K562 (cell line): Measurements from ENCODE around the gene TENT4B. TPM values are rescaled to one million over a fixed set of nuclear protein-coding genes. Genes with fewer than 3 reads are reported as not detected.

Experiments
- BRCA1 ChIP-seq, 2 experiments: fragments of 450-650 bp in 1 of 2; sonication (generic) in 1 of 2; formaldehyde crosslinking in 1 of 2; IDR thresholded peaks; 2 replicates each; pipeline versions ENCODE4 v1.5.0 to v1.6.1; 2017 to 2020; ENCODE audit warnings: mild to moderate bottlenecking in 1 of 2, missing genetic modification reagents in 1 of 2
- EP300 ChIP-seq: IDR thresholded peaks from 2 replicates; pipeline ENCODE4 v1.6.1; 2012; ENCODE audit warnings: low read length, improper control_type of control experiment
- ETV6 ChIP-seq, 3 experiments: fragments of 150-350 bp in 1 of 3; sonication (generic) in 1 of 3; formaldehyde crosslinking in 1 of 3; IDR thresholded peaks; 2 replicates each; pipeline versions ENCODE4 v1.6.1 to v1.8.0; 2014 to 2022; ENCODE audit warnings: borderline replicate concordance in 2 of 3, low read depth in 2 of 3, antibody characterized with exemption in 1 of 3, low read length in 1 of 3, mild to moderate bottlenecking in 1 of 3, missing genetic modification reagents in 1 of 3
- FOXA1 ChIP-seq: fragments of 450-650 bp; IDR thresholded peaks from 2 replicates; pipeline ENCODE4 v1.6.1; 2016; ENCODE audit warnings: mild to moderate bottlenecking, borderline replicate concordance
- FOXP1 ChIP-seq: sonication (generic); formaldehyde crosslinking; IDR thresholded peaks from 2 replicates; pipeline ENCODE4 v1.8.0; 2022; ENCODE audit warnings: mild to moderate bottlenecking, missing genetic modification reagents
- HDAC3 ChIP-seq: fragments of 450-650 bp; IDR thresholded peaks from 2 replicates; pipeline ENCODE4 v1.6.1; 2018; ENCODE audit warnings: borderline replicate concordance, mild to moderate bottlenecking, moderate library complexity; ENCODE audit not compliant: partially characterized antibody
- HEY1 ChIP-seq: fragments of 250-450 bp; sonication (Bioruptor Pico); IDR thresholded peaks from 2 replicates; pipeline ENCODE4 v1.5.0; 2020; ENCODE audit warnings: mild to moderate bottlenecking, moderate library complexity, borderline replicate concordance
- HNRNPUL1 ChIP-seq: fragments of 200-400 bp; formaldehyde crosslinking; IDR thresholded peaks from 2 replicates; pipeline ENCODE4 v1.6.1; 2017; ENCODE audit warnings: low read length
- KHSRP ChIP-seq: fragments of 450-650 bp; IDR thresholded peaks from 2 replicates; pipeline ENCODE4 v1.6.1; 2017
- LCOR ChIP-seq: sonication (generic); formaldehyde crosslinking; IDR thresholded peaks from 2 replicates; pipeline ENCODE4 v1.8.0; 2022; ENCODE audit warnings: mild to moderate bottlenecking, missing genetic modification reagents
- NONO ChIP-seq, 2 experiments: fragments of 200-400 bp in 1 of 2; fragments of 450-650 bp in 1 of 2; formaldehyde crosslinking in 1 of 2; IDR thresholded peaks; 2 replicates each; pipeline ENCODE4 v1.6.1; 2017; ENCODE audit warnings: low read depth in 2 of 2, mild to moderate bottlenecking in 2 of 2, moderate library complexity in 2 of 2, low read length in 1 of 2
- PREB ChIP-seq: sonication (generic); formaldehyde crosslinking; IDR thresholded peaks from 2 replicates; pipeline ENCODE4 v1.8.1; 2023; ENCODE audit warnings: mild to moderate bottlenecking, missing genetic modification reagents
- SAFB2 ChIP-seq: fragments of 200-400 bp; formaldehyde crosslinking; IDR thresholded peaks from 2 replicates; pipeline ENCODE4 v1.6.1; 2018; ENCODE audit warnings: borderline replicate concordance, low read length, low read depth, moderate library complexity; ENCODE audit not compliant: severe bottlenecking
- YY1 ChIP-seq, 3 experiments: IDR thresholded peaks; 2 replicates each; pipeline ENCODE4 v1.6.1; 2011; ENCODE audit warnings: low read length in 2 of 3, mild to moderate bottlenecking in 2 of 3, moderate library complexity in 2 of 3, borderline replicate concordance in 1 of 3, control low read depth in 1 of 3, low read depth in 1 of 3; ENCODE audit not compliant: insufficient read depth in 3 of 3, insufficient replicate concordance in 2 of 3, control insufficient read depth in 1 of 3, insufficient read length in 1 of 3; ENCODE audit errors: extremely low read depth in 1 of 3
- ZEB2 ChIP-seq: fragments of 450-650 bp; IDR thresholded peaks from 2 replicates; pipeline ENCODE4 v1.6.1; 2016
- ZNF518B ChIP-seq: fragments of 250-450 bp; sonication (Bioruptor Pico); IDR thresholded peaks from 2 replicates; pipeline ENCODE4 v1.5.0; 2021; ENCODE audit warnings: mild to moderate bottlenecking, moderate library complexity
- polyA plus RNA-seq, 8 experiments: library from polyadenylated mRNA; depleted of rRNA in 4 of 8; stranded (reverse) in 5 of 8; unstranded in 3 of 8; fragments of >200 nt; fragmentation: Nextera tagmentation in 2 of 8; fragmentation: Illumina TruSeq in 1 of 8; extraction: Ambion mirVana in 2 of 8; extraction: Trizol in 1 of 8; gene quantifications; 2 replicates each; pipeline versions ENCODE4 v1.2.1 to v1.2.3, GENCODE V29; 2011 to 2014; ENCODE audit warnings: inconsistent platforms in 1 of 8, missing spikeins in 1 of 8
- total RNA-seq, 7 experiments: library from RNA; depleted of rRNA in 6 of 7; stranded (reverse); fragments of >200 nt in 6 of 7; fragmentation: Illumina TruSeq in 2 of 7; extraction: Trizol in 2 of 7; gene quantifications; 2 replicates each; pipeline versions ENCODE4 v1.2.1 to v1.2.3, GENCODE V29; 2011 to 2021; ENCODE audit warnings: low replicate concordance in 1 of 7
- TF ChIP-seq, protein P1 (sequence below): IDR thresholded peaks from 2 replicates; pipeline ENCODE4 v1.6.1; 2012; ENCODE audit warnings: low read depth, low read length, improper control_type of control experiment, borderline replicate concordance

Gene TENT4B
- total and polyA plus RNA-seq, 9 of the 15 experiments (the other 6 are each of a cell fraction or from before 2014, with no cell fraction given) = 5.2 to 8.4 (median 7.0) TPM

DNA sequence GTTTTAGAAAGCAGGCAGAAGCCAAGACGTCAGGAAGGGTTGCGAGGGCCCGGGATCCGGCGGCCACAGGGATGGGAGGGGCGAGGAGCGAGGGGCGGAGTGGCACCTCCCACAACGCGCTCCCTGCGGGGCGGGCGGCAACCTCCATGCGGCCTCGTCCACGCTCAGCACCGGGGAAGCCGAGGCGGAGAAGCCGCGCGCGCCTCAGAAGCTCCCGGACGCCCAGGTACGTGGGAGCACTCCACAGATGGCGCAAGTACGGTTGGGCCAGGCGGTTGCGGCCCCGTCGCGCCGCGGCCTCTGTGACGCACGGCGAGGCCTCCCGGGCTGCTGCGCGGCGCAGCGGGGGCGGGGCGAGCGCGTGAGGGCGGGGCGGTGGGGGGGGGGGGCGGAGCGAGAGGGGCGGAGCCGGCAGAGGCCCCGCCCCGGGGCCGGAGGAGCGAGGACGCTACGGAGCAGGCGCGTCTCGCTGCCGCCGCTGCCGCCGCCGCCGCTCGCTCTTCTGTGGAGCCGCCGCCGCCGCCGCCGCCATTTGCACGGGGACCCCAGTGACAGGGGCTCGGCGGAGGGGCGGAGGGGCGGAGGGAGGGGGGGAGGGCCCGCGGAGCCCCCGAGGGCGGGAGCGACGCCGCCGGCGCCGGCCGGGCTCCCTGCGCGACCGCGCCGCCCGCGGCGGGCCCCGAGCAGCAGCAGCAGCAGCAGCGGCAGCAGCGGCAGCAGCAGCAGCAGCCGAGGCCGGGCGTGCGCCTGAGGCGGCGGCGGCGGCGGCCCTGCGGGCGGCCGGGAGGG, at the start of gene TENT4B (continued):
- TF ChIP-seq KHSRP (no peak), ZNF518B (CRISPR knock-in tag) (no peak), FOXA1 (no peak), EP300 (no peak), ETV6 (IDR thresholded peaks at IDR 0.05; ENCODE audit: borderline replicate concordance in 1 of 2, low read depth in 2 of 2, low read length in 1 of 2) (no peak), ETV6 (CRISPR knock-in tag; IDR thresholded peaks at IDR 0.05; ENCODE audit: borderline replicate concordance) (0 out of 2 replicates have a peak, but pooled peaks have one; percentile 34), FOXP1 (CRISPR knock-in tag) (peak; percentile 55; the same call in 1 of the 2 replicates), PREB (CRISPR knock-in tag) (no peak), HDAC3 (no peak), LCOR (CRISPR knock-in tag) (no peak), SAFB2 (no peak), HNRNPUL1 (no peak), BRCA1 (IDR thresholded peaks at IDR 0.05) (no peak), BRCA1 (CRISPR knock-in tag; IDR thresholded peaks at IDR 0.05) (no peak), NONO (IDR thresholded peaks at IDR 0.05; ENCODE audit: low read depth in 2 of 2, low read length in 1 of 2) (peak; percentile 65 to 79; a peak in 3 of 4 replicates), HEY1 (no peak), YY1 (IDR thresholded peaks at IDR 0.05; ENCODE audit: borderline replicate concordance in 1 of 3, control insufficient read depth in 1 of 3, extremely low read depth in 1 of 3, insufficient read depth in 3 of 3, insufficient read length in 1 of 3, insufficient replicate concordance in 2 of 3, low read depth in 1 of 3, low read length in 2 of 3) (peak in 2 of 3 experiments; percentile 11 to 64), ZEB2 (no peak)
- TF ChIP-seq, protein P1, sequence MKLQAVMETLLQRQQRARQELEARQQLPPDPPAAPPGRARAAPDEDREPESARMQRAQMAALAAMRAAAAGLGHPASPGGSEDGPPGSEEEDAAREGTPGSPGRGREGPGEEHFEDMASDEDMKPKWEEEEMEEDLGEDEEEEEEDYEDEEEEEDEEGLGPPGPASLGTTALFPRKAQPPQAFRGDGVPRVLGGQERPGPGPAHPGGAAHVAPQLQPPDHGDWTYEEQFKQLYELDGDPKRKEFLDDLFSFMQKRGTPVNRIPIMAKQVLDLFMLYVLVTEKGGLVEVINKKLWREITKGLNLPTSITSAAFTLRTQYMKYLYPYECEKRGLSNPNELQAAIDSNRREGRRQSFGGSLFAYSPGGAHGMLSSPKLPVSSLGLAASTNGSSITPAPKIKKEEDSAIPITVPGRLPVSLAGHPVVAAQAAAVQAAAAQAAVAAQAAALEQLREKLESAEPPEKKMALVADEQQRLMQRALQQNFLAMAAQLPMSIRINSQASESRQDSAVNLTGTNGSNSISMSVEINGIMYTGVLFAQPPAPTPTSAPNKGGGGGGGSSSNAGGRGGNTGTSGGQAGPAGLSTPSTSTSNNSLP = no peak
